B cell (primary cell): ENCODE results near the gene GRIN2D. TPM values are rescaled to one million over a fixed set of nuclear protein-coding genes. Genes with fewer than 3 reads are reported as not detected.
A peak's percentile ranks its signal among the peaks of the same experiment; 100 is the strongest.
"Not testable (repeated sequence)": the region's sequence is repeated elsewhere in the genome, so short reads cannot be mapped to it uniquely, and the experiment has no call there.

ENCODE experiments used
- ATAC-seq: fragments of 200-7000 bp; cut with Tn5 transposase; one replicate; pipeline ENCODE4 v1.10.0; 2021; ENCODE audit warnings: low read depth, mild to moderate bottlenecking, moderate number of reproducible peaks, moderate library complexity
- CTCF ChIA-PET: fragments of 350-600 bp; sonication (Branson Sonifier 250); formaldehyde crosslinking; loops from one replicate; lab custom pipeline; 2021; ENCODE audit warnings: antibody characterized with exemption, inconsistent platforms; lab: Charles Lee
- POLR2A ChIA-PET: fragments of 350-600 bp; sonication (Branson Sonifier 250); formaldehyde crosslinking; loops from one replicate; lab custom pipeline; 2021; ENCODE audit warnings: antibody characterized with exemption; lab: Charles Lee
- DNase-seq: peaks from one replicate; pipeline ENCODE4 v3.0.0; 2013
- H2AFZ ChIP-seq: 2 replicates; pipeline ENCODE4 v1.6.1; 2012; ENCODE audit warnings: mild to moderate bottlenecking, low read depth, low read length; ENCODE audit not compliant: insufficient read depth, poor library complexity, severe bottlenecking
- H3K27ac ChIP-seq, 2 donors: 1 replicate in 1 of 2; 2 replicates in 1 of 2; pipeline ENCODE4 v1.5.1; 2012 to 2013; ENCODE audit warnings: low read length in 2 of 2, mild to moderate bottlenecking in 2 of 2, moderate library complexity in 1 of 2
- H3K27me3 ChIP-seq, 4 experiments: fragments of 200-600 bp in 1 of 4; sonication (generic) in 1 of 4; replicated peaks in 1 of 4; 1 replicate in 2 of 4; 2 replicates in 2 of 4; pipeline versions ENCODE4 v1.6.1 to v1.7.0; 2013 to 2016; ENCODE audit warnings: low read length in 3 of 4, mild to moderate bottlenecking in 2 of 4, mixed read lengths in 1 of 4, moderate library complexity in 1 of 4; ENCODE audit not compliant: insufficient read depth in 4 of 4, control insufficient read depth in 3 of 4; ENCODE audit errors: control extremely low read depth in 1 of 4
- H3K36me3 ChIP-seq, 2 experiments: replicated peaks in 1 of 2; 1 replicate in 1 of 2; 2 replicates in 1 of 2; pipeline versions ENCODE4 v1.6.1 to v1.7.1; 2013; ENCODE audit warnings: low read length in 1 of 2; ENCODE audit not compliant: insufficient read depth in 2 of 2, control insufficient read depth in 1 of 2; ENCODE audit errors: control extremely low read depth in 1 of 2, extremely low read depth in 1 of 2
- H3K4me1 ChIP-seq, 2 donors: fragments of 200-600 bp in 1 of 2; sonication (generic) in 1 of 2; 1 replicate in 1 of 2; 2 replicates in 1 of 2; pipeline versions ENCODE4 v1.5.1 to v1.6.1; 2013 to 2017; ENCODE audit warnings: low read length in 2 of 2; ENCODE audit not compliant: control insufficient read depth in 2 of 2, insufficient read depth in 2 of 2
- H3K4me2 ChIP-seq: replicated peaks from 2 replicates; pipeline ENCODE3; 2012; ENCODE audit warnings: mild to moderate bottlenecking, low read depth, low read length; ENCODE audit not compliant: poor library complexity, severe bottlenecking
- H3K4me3 ChIP-seq, 5 experiments: fragments of 200-600 bp in 1 of 5; sonication (generic) in 1 of 5; 1 replicate in 3 of 5; 2 replicates in 2 of 5; pipeline versions ENCODE4 v1.5.1 to v1.7.0; 2011 to 2016; ENCODE audit warnings: low read length in 4 of 5, mild to moderate bottlenecking in 4 of 5, low read depth in 2 of 5, control low read depth in 1 of 5, moderate library complexity in 1 of 5; ENCODE audit not compliant: insufficient read depth in 1 of 5; ENCODE audit errors: control extremely low read depth in 1 of 5, extremely low read depth in 1 of 5
- H3K79me2 ChIP-seq: fragments of 200-600 bp; sonication (generic); one replicate; pipeline ENCODE4 v1.6.0; 2016; ENCODE audit warnings: low read length; ENCODE audit not compliant: control insufficient read depth, insufficient read depth
- H3K9ac ChIP-seq: fragments of 200-600 bp; sonication (generic); 2 replicates; pipeline ENCODE4 v1.6.1; 2017; ENCODE audit warnings: mild to moderate bottlenecking, low read length, moderate library complexity
- H3K9me3 ChIP-seq, 3 donors: one replicate each; pipeline versions ENCODE4 v1.6.1 to v1.7.1; 2013; ENCODE audit warnings: low read length in 2 of 3; ENCODE audit not compliant: control insufficient read depth in 2 of 3, insufficient read depth in 1 of 3; ENCODE audit errors: control extremely low read depth in 1 of 3
- H4K20me1 ChIP-seq: 2 replicates; pipeline ENCODE4 v1.6.0; 2012; ENCODE audit warnings: mild to moderate bottlenecking, low read length; ENCODE audit not compliant: insufficient read depth, control insufficient read depth, poor library complexity, severe bottlenecking
- H3K27ac Mint-ChIP-seq: one replicate; pipeline ENCODE4 v1.8.0; 2021; ENCODE audit warnings: mixed read lengths
- H3K27me3 Mint-ChIP-seq: one replicate; pipeline ENCODE4 v1.8.0; 2021; ENCODE audit warnings: mixed read lengths
- H3K4me1 Mint-ChIP-seq: one replicate; pipeline ENCODE4 v1.8.0; 2021; ENCODE audit warnings: mixed read lengths
- H3K4me3 Mint-ChIP-seq: one replicate; pipeline ENCODE4 v1.8.0; 2021; ENCODE audit warnings: mixed read lengths
- H3K9me3 Mint-ChIP-seq: one replicate; pipeline ENCODE4 v1.8.0; 2022; ENCODE audit warnings: mixed read lengths; ENCODE audit not compliant: insufficient read depth
- EZH2 ChIP-seq: IDR thresholded peaks from 2 replicates; pipeline ENCODE4 v1.6.1; 2012; ENCODE audit warnings: borderline replicate concordance, low read depth, mild to moderate bottlenecking, moderate library complexity, low read length; ENCODE audit not compliant: insufficient read depth, poor library complexity, severe bottlenecking
- WGBS: methylation state at CpG from one replicate; pipeline ENCODE4 v1.1.5; 2013; ENCODE audit warnings: missing lambda C conversion rate; ENCODE audit not compliant: insufficient coverage; 5-methylcytosine and 5-hydroxymethylcytosine counted together
- intact Hi-C: fragments of 100-400 bp; cut with micrococcal nuclease; formaldehyde crosslinking; loops from one replicate; pipeline ENCODE4 v1.10.0; 2022
- polyA plus RNA-seq: library from polyadenylated mRNA; depleted of rRNA; stranded (reverse); fragments of >200 nt; gene quantifications from 2 replicates; pipeline ENCODE4 v1.2.3, GENCODE V29; 2012
- total RNA-seq, 2 donors: library from RNA; stranded (reverse); fragments of 120-200 nt in 1 of 2; gene quantifications; 1 replicate in 1 of 2; 2 replicates in 1 of 2; pipeline versions ENCODE4 v1.2.3 to v1.2.4, GENCODE V29; 2013 to 2022
- TF ChIP-seq, protein P1 (sequence below): fragments of 200-600 bp; IDR thresholded peaks from one replicate; pipeline ENCODE4 v1.8.0; 2022; ENCODE audit warnings: antibody characterized with exemption, mild to moderate bottlenecking

Gene GRIN2D
- total and polyA plus RNA-seq, 2 donors (not counting 1 experiment from before 2014, with no cell fraction given) = not detected

DNA sequence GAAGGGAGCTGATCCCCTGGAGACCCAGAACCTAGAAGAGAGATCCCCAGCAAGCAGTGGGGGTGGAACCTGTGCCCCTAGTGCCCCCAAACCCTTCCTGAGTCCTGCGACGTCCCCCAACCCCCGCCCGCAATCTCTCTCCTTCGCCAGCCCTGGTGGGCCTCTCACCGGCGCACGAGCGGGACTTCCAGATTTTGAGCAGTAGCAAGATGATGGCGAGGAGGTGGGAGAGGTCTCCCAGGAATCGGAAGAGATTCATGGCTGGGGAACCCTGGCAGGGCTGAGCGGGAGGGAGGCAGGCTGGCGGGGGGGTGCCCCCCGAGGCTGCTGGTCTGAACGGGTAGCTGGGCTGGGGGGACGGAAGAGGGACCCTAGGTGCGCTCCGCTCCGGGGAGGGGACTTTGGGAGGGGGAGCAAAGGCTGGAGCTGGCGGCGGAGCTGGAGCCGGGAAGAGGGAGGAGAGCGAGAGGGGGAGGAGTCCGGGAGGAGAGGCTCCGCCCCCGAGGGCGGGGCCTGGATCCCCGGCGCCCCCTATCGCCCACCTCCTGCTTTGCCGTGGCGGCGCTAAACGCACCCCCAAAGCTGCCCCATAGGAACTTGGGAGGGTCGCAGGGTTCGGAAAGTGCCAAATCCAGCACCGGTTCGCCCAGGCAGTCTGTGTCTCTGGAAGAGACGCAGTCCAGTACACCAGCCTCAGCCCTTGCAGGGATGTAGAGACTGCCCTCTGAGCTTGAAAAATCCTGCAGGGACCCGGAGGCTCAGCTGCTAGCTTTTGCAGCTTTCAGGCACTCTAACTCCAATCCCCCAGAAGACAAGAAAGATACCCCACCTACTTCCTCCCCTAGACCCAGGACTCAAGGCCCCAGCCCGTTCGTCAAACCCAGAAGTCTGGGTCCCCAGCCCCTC is 2.1 kb upstream of the GRIN2D start, which contains the start of gene KDELR1:
Gene KDELR1, minus strand, starts transcription at position 452 of the 906 bp plus-strand sequence. Its CDS starts 193 bp downstream, at position 259.
- Histone ChIP-seq H2AFZ (peak within 1 kb of the TSS; percentile 81), H3K27ac (peak within 1 kb of the TSS; percentile 79 to 80), H3K79me2 (peaks cover 18% of the 10 kb centered on the region), H3K36me3 (peaks cover 0 to 25% of the 10 kb centered on the region in 2 experiments), H3K27me3 (peaks cover 0 to 39% (median 23%) of the 10 kb centered on the region in 4 experiments), H4K20me1 (no peaks in the 10 kb centered on the region), H3K4me3 (peak within 1 kb of the TSS; percentile 71 to 93 (median 85)), H3K9ac (peak within 1 kb of the TSS; percentile 90), H3K4me2 (peak within 1 kb of the TSS; percentile 93), H3K9me3 (peaks cover 0 to 19% (median 0%) of the 10 kb centered on the region in 3 donors), H3K4me1 (peaks cover 39 to 45% of the 10 kb centered on the region in 2 donors)
- H3K9me3 Mint-ChIP-seq = no peaks in the 10 kb centered on the region
- H3K27me3 Mint-ChIP-seq = peaks cover 25% of the 10 kb centered on the region
- H3K27ac Mint-ChIP-seq = peak within 1 kb of the TSS; percentile 92
- ATAC-seq = peak; percentile 88
- TF ChIP-seq, protein P1, sequence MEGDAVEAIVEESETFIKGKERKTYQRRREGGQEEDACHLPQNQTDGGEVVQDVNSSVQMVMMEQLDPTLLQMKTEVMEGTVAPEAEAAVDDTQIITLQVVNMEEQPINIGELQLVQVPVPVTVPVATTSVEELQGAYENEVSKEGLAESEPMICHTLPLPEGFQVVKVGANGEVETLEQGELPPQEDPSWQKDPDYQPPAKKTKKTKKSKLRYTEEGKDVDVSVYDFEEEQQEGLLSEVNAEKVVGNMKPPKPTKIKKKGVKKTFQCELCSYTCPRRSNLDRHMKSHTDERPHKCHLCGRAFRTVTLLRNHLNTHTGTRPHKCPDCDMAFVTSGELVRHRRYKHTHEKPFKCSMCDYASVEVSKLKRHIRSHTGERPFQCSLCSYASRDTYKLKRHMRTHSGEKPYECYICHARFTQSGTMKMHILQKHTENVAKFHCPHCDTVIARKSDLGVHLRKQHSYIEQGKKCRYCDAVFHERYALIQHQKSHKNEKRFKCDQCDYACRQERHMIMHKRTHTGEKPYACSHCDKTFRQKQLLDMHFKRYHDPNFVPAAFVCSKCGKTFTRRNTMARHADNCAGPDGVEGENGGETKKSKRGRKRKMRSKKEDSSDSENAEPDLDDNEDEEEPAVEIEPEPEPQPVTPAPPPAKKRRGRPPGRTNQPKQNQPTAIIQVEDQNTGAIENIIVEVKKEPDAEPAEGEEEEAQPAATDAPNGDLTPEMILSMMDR = peak; percentile 88
- TF ChIP-seq EZH2 = no peak
- intact Hi-C loops = loop anchor here (1.0 to 10.0 kb wide), 8 partner anchors 8 to 217 kb away; partner anchors contain the start of genes CYTH2, GRWD1 and SYNGR4
- WGBS = 3% methylated on average over 42 of the region's 42 CpGs
- ChIA-PET POLR2A (interaction anchor here (0.5 to 1.4 kb wide), 8 partner anchors 27 to 236 kb away, joined by 3 to 12 read pairs (median 4); partner anchors contain the start of genes SYNGR4 and TMEM143), CTCF (interaction anchor here (0.5 to 2.2 kb wide), 25 partner anchors 10 to 217 kb away, joined by 3 to 21 read pairs (median 5); partner anchors contain the start of genes SYNGR4 and TMEM143)
- peaks cover 24% of the 10 kb centered on the region for H3K4me1 Mint-ChIP-seq
- DNase-seq = peak; percentile 86
- H3K4me3 Mint-ChIP-seq = peak within 1 kb of the TSS; percentile 95

DNA sequence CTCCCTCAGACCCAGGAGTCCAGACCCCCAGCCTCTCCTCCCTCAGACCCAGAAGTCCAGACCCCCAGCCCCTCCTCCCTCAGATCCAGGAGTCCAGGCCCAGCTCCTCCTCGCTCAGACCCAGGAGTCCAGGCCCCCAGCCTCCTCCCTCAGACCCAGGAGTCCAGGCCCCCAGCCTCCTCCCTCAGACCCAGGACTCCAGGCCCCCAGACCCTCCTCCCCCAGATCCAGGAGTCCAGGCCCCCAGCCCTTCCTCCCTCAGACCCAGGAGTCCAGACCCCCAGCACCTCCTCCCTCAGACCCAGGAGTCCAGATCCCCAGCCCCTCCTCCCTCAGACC is 1.5 kb upstream of the GRIN2D start:
- H2AFZ ChIP-seq = peak overlapping the region; percentile 81
- H3K4me2 ChIP-seq = peak overlapping the region; percentile 93
- not testable (repeated sequence) for H3K9ac ChIP-seq, ATAC-seq, H4K20me1 ChIP-seq, H3K27ac Mint-ChIP-seq, DNase-seq, H3K9me3 Mint-ChIP-seq, H3K27ac ChIP-seq
- H3K79me2 ChIP-seq = peaks cover 18% of the 10 kb centered on the region
- H3K4me3 Mint-ChIP-seq = peak overlapping the region; percentile 95
- WGBS = 64% methylated on average over 1 of the region's 1 CpG
- H3K36me3 ChIP-seq = peaks cover 0 to 20% of the 10 kb centered on the region in 2 experiments
- peak overlapping the region in 1 of 5 experiments; percentile 93 for H3K4me3 ChIP-seq
- H3K9me3 ChIP-seq = peaks cover 0 to 19% (median 0%) of the 10 kb centered on the region in 3 donors
- POLR2A ChIA-PET = interaction anchor here (0.5 to 1.1 kb wide), 4 partner anchors 28 to 235 kb away, joined by 3 to 5 read pairs (median 4); partner anchors contain the start of genes SYNGR4 and TMEM143
- CTCF ChIA-PET = interaction anchor here (0.5 to 2.2 kb wide), 19 partner anchors 9 to 217 kb away, joined by 3 to 21 read pairs (median 7); partner anchors contain the start of genes SYNGR4 and TMEM143
- intact Hi-C loops = loop anchor here (10.0 kb wide), 1 partner anchor 103 kb away; no protein-coding TSS in a partner anchor
- H3K4me1 Mint-ChIP-seq = peaks cover 24% of the 10 kb centered on the region
- peaks cover 0 to 45% (median 29%) of the 10 kb centered on the region in 4 experiments for H3K27me3 ChIP-seq
- H3K27me3 Mint-ChIP-seq = peaks cover 25% of the 10 kb centered on the region
- peaks cover 43 to 49% of the 10 kb centered on the region in 2 donors for H3K4me1 ChIP-seq
